HEK293 (cell line): ENCODE data around the gene CEP57L1.

Source experiments
- CTCF ChIA-PET: fragments of 350-600 bp; formaldehyde crosslinking; extraction: SDS; loops from one replicate; lab custom pipeline; 2021; ENCODE audit warnings: antibody characterized with exemption; lab: Yijun Ruan, JAX
- POLR2A ChIA-PET: fragments of 300-600 bp; formaldehyde crosslinking; extraction: SDS; loops from one replicate; lab custom pipeline; 2020; ENCODE audit warnings: antibody characterized with exemption, inconsistent platforms; lab: Yijun Ruan, JAX
- H3K27ac ChIP-seq: fragments of 200-500 bp; sonication (Bioruptor generic); 2 replicates; pipeline ENCODE4 v1.5.1; 2014; ENCODE audit warnings: low read depth, low read length, control low read depth, inconsistent platforms; ENCODE audit errors: extremely low read depth
- H3K36me3 ChIP-seq, 2 experiments: fragments of 200-500 bp in 1 of 2; sonication (Bioruptor generic) in 1 of 2; 1 replicate in 1 of 2; 2 replicates in 1 of 2; pipeline ENCODE4 v1.5.1; 2014 to 2017; ENCODE audit warnings: inconsistent platforms in 2 of 2, low read length in 2 of 2; ENCODE audit not compliant: control insufficient read depth in 2 of 2, insufficient read depth in 1 of 2
- H3K4me1 ChIP-seq: fragments of 200-500 bp; sonication (Bioruptor generic); 2 replicates; pipeline ENCODE4 v1.5.1; 2014; ENCODE audit warnings: mild to moderate bottlenecking, low read length, inconsistent platforms; ENCODE audit not compliant: control insufficient read depth, insufficient read depth
- H3K4me3 ChIP-seq: 2 replicates; pipeline ENCODE4 v1.5.1; 2011; ENCODE audit warnings: low read depth, mild to moderate bottlenecking, control low read depth, low read length, moderate library complexity
- H3K9me3 ChIP-seq: fragments of 200-500 bp; sonication (Bioruptor generic); 2 replicates; pipeline ENCODE4 v1.5.1; 2014; ENCODE audit warnings: low read depth, low read length, inconsistent platforms; ENCODE audit not compliant: control insufficient read depth, insufficient read depth
- AEBP2 ChIP-seq: fragments of 450-650 bp; formaldehyde crosslinking; IDR thresholded peaks from 2 replicates; pipeline ENCODE4 v1.5.1; 2016; ENCODE audit warnings: missing biosample characterization, missing genetic modification characterization, borderline replicate concordance
- KLF9 ChIP-seq: fragments of 450-650 bp; formaldehyde crosslinking; IDR thresholded peaks from 2 replicates; pipeline ENCODE4 v1.5.1; 2016; ENCODE audit warnings: missing biosample characterization, missing genetic modification characterization, low read depth
- MYNN ChIP-seq: fragments of 450-650 bp; formaldehyde crosslinking; IDR thresholded peaks from 2 replicates; pipeline ENCODE4 v1.5.1; 2016; ENCODE audit warnings: missing biosample characterization, missing genetic modification characterization, borderline replicate concordance
- PATZ1 ChIP-seq: fragments of 450-650 bp; formaldehyde crosslinking; IDR thresholded peaks from 2 replicates; pipeline ENCODE4 v1.5.1; 2016; ENCODE audit warnings: missing biosample characterization, missing genetic modification characterization
- SCRT2 ChIP-seq: fragments of 450-650 bp; formaldehyde crosslinking; IDR thresholded peaks from 2 replicates; pipeline ENCODE4 v1.5.1; 2016; ENCODE audit warnings: missing biosample characterization, missing genetic modification characterization
- TRIM28 ChIP-seq: IDR thresholded peaks from 2 replicates; pipeline ENCODE4 v1.6.1; 2011; ENCODE audit warnings: low read length, control low read depth, borderline replicate concordance
- ZBTB7A ChIP-seq: fragments of 450-650 bp; formaldehyde crosslinking; IDR thresholded peaks from 2 replicates; pipeline ENCODE4 v1.5.1; 2016; ENCODE audit warnings: low read depth, missing biosample characterization, missing genetic modification characterization
- ZNF114 ChIP-seq: fragments of 450-650 bp; formaldehyde crosslinking; IDR thresholded peaks from 2 replicates; pipeline ENCODE4 v1.5.0; 2017; ENCODE audit warnings: missing biosample characterization, missing genetic modification characterization
- ZNF121 ChIP-seq: fragments of 450-650 bp; formaldehyde crosslinking; IDR thresholded peaks from 2 replicates; pipeline ENCODE4 v1.5.1; 2016; ENCODE audit warnings: missing biosample characterization, missing genetic modification characterization
- ZNF138 ChIP-seq: fragments of 450-650 bp; formaldehyde crosslinking; IDR thresholded peaks from 2 replicates; pipeline ENCODE4 v1.5.1; 2016; ENCODE audit warnings: missing biosample characterization, missing genetic modification characterization, borderline replicate concordance
- ZNF16 ChIP-seq: fragments of 450-650 bp; formaldehyde crosslinking; IDR thresholded peaks from 2 replicates; pipeline ENCODE4 v1.5.1; 2016; ENCODE audit warnings: low read depth, missing biosample characterization, missing genetic modification characterization
- ZNF174 ChIP-seq: fragments of 450-650 bp; formaldehyde crosslinking; IDR thresholded peaks from 2 replicates; pipeline ENCODE4 v1.5.0; 2017; ENCODE audit warnings: missing biosample characterization, mild to moderate bottlenecking, missing genetic modification characterization
- ZNF18 ChIP-seq: fragments of 450-650 bp; formaldehyde crosslinking; IDR thresholded peaks from 2 replicates; pipeline ENCODE4 v1.5.1; 2016; ENCODE audit warnings: missing biosample characterization, missing genetic modification characterization
- ZNF223 ChIP-seq: fragments of 450-650 bp; formaldehyde crosslinking; IDR thresholded peaks from 2 replicates; pipeline ENCODE4 v1.5.1; 2016; ENCODE audit warnings: missing biosample characterization, missing genetic modification characterization
- ZNF311 ChIP-seq: fragments of 450-650 bp; formaldehyde crosslinking; IDR thresholded peaks from 2 replicates; pipeline ENCODE4 v1.5.1; 2017; ENCODE audit warnings: missing biosample characterization, missing genetic modification characterization, borderline replicate concordance
- ZNF473 ChIP-seq: fragments of 450-650 bp; formaldehyde crosslinking; IDR thresholded peaks from 2 replicates; pipeline ENCODE4 v1.5.1; 2017; ENCODE audit warnings: missing biosample characterization, missing genetic modification characterization
- ZNF510 ChIP-seq: fragments of 450-650 bp; formaldehyde crosslinking; IDR thresholded peaks from 2 replicates; pipeline ENCODE4 v1.5.1; 2018; ENCODE audit warnings: mild to moderate bottlenecking, missing genetic modification characterization, missing biosample characterization; ENCODE audit not compliant: insufficient replicate concordance
- ZNF558 ChIP-seq: fragments of 450-650 bp; formaldehyde crosslinking; IDR thresholded peaks from 2 replicates; pipeline ENCODE4 v1.5.1; 2016; ENCODE audit warnings: missing biosample characterization, missing genetic modification characterization
- ZNF561 ChIP-seq: fragments of 450-650 bp; IDR thresholded peaks from 2 replicates; pipeline ENCODE4 v1.5.1; 2018; ENCODE audit warnings: missing biosample characterization, missing genetic modification characterization, borderline replicate concordance
- ZNF610 ChIP-seq: fragments of 450-650 bp; formaldehyde crosslinking; IDR thresholded peaks from 2 replicates; pipeline ENCODE4 v1.5.1; 2016; ENCODE audit warnings: missing biosample characterization, missing genetic modification characterization, borderline replicate concordance
- ZNF626 ChIP-seq: fragments of 450-650 bp; sonication (Bioruptor Pico); formaldehyde crosslinking; IDR thresholded peaks from 2 replicates; pipeline ENCODE4 v1.5.1; 2018; ENCODE audit warnings: missing biosample characterization, missing genetic modification characterization, inconsistent platforms
- ZNF629 ChIP-seq: fragments of 450-650 bp; formaldehyde crosslinking; IDR thresholded peaks from 2 replicates; pipeline ENCODE4 v1.5.1; 2017; ENCODE audit warnings: missing biosample characterization, missing genetic modification characterization
- ZXDB ChIP-seq: fragments of 450-650 bp; formaldehyde crosslinking; IDR thresholded peaks from 2 replicates; pipeline ENCODE4 v1.5.1; 2016; ENCODE audit warnings: missing biosample characterization, missing genetic modification characterization
- TF ChIP-seq, protein P1 (sequence below): fragments of 450-650 bp; formaldehyde crosslinking; IDR thresholded peaks from 2 replicates; pipeline ENCODE4 v1.5.1; 2016; ENCODE audit warnings: missing biosample characterization, missing genetic modification characterization
- TF ChIP-seq, protein P2 (sequence below): fragments of 450-650 bp; formaldehyde crosslinking; IDR thresholded peaks from 2 replicates; pipeline ENCODE4 v1.5.1; 2016; ENCODE audit warnings: missing biosample characterization, missing genetic modification characterization
- TF ChIP-seq, protein P3 (sequence below): fragments of 450-650 bp; formaldehyde crosslinking; IDR thresholded peaks from 2 replicates; pipeline ENCODE4 v1.5.1; 2016; ENCODE audit warnings: missing biosample characterization, missing genetic modification characterization

The CEP57L1 gene

DNA sequence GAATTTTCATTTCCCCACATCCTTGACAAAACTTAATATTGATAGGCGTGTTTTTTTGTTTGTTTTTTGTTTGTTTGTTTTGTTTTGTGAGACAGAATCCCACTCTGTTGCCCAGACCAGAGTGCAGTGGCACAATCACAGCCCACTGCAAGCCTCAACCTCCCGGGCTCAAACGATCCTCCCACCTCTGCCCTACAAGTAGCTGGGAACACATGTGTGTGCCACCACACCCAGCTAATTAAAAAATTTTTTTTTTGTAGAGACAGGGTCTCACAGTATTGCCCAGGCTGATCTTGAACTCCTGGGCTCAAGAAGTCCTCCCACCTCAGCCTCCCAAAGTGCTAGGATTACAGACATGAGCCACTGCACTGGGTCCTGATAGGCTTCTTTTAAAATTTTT lies 9.2 kb downstream of the CEP57L1 start:
- no peak overlapping the region for H3K4me3 ChIP-seq
- no peak for TF ChIP-seq ZNF18
- TF ChIP-seq ZNF561 (tag by site-specific recombination): no peak
- no peak for TF ChIP-seq ZNF558 (tag by site-specific recombination)
- peak; percentile 53; the same call in 1 of the 2 replicates for TF ChIP-seq ZNF121 (tag by site-specific recombination)
- TF ChIP-seq, protein P1, sequence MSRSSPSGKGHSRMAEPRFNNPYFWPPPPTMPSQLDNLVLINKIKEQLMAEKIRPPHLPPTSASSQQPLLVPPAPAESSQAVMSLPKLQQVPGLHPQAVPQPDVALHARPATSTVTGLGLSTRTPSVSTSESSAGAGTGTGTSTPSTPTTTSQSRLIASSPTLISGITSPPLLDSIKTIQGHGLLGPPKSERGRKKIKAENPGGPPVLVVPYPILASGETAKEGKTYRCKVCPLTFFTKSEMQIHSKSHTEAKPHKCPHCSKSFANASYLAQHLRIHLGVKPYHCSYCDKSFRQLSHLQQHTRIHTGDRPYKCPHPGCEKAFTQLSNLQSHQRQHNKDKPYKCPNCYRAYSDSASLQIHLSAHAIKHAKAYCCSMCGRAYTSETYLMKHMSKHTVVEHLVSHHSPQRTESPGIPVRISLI (tag by site-specific recombination): no peak
- no peak for TF ChIP-seq AEBP2 (tag by site-specific recombination)
- TF ChIP-seq ZNF16 (tag by site-specific recombination): no peak
- TF ChIP-seq, all 188 proteins: peak for 1
- no peaks in the 10 kb centered on the region for H3K9me3 ChIP-seq
- CTCF ChIA-PET: interaction anchor here (0.6 to 0.9 kb wide), 3 partner anchors 31 to 758 kb away, joined by 3 to 4 read pairs (median 3); no protein-coding TSS in a partner anchor
- no peaks in the 10 kb centered on the region for H3K4me1 ChIP-seq
- peaks cover 4 to 17% of the 10 kb centered on the region in 2 experiments; a peak in 2 of 3 replicates for H3K36me3 ChIP-seq
- H3K27ac ChIP-seq: no peak overlapping the region
- POLR2A ChIA-PET: no interaction called here

GRCh38 chr6:109105681-109106080 lies 10.4 kb downstream of the CEP57L1 start:
- Histone ChIP-seq H3K27ac (no peak overlapping the region), H3K4me1 (no peaks in the 10 kb centered on the region), H3K4me3 (no peak overlapping the region), H3K36me3 (peaks cover 0 to 13% of the 10 kb centered on the region in 2 experiments; a peak in 2 of 3 replicates), H3K9me3 (no peaks in the 10 kb centered on the region)
- CTCF ChIA-PET: interaction anchor here (0.6 to 1.0 kb wide), 3 partner anchors 9 to 271 kb away, joined by 3 to 4 read pairs (median 4); no protein-coding TSS in a partner anchor
- POLR2A ChIA-PET: interaction anchor here (1.2 kb wide), 1 partner anchor 11 kb away, joined by 6 read pairs; the partner anchor contains the start of gene SESN1
- TF ChIP-seq ZNF174 (tag by site-specific recombination) (no peak), ZBTB7A (tag by site-specific recombination) (no peak), ZNF473 (tag by site-specific recombination) (no peak), TRIM28 (0 out of 2 replicates have a peak, but pooled peaks have one; percentile 40), ZXDB (no peak), ZNF626 (tag by site-specific recombination) (no peak), ZNF114 (no peak), ZNF629 (tag by site-specific recombination) (no peak), PATZ1 (tag by site-specific recombination) (no peak), SCRT2 (peak; percentile 85), ZNF311 (tag by site-specific recombination) (no peak), ZNF223 (no peak), ZNF138 (tag by site-specific recombination) (no peak), ZNF610 (tag by site-specific recombination) (peak; percentile 98), KLF9 (no peak), MYNN (tag by site-specific recombination) (no peak), ZNF510 (tag by site-specific recombination) (no peak)
- TF ChIP-seq, protein P2, sequence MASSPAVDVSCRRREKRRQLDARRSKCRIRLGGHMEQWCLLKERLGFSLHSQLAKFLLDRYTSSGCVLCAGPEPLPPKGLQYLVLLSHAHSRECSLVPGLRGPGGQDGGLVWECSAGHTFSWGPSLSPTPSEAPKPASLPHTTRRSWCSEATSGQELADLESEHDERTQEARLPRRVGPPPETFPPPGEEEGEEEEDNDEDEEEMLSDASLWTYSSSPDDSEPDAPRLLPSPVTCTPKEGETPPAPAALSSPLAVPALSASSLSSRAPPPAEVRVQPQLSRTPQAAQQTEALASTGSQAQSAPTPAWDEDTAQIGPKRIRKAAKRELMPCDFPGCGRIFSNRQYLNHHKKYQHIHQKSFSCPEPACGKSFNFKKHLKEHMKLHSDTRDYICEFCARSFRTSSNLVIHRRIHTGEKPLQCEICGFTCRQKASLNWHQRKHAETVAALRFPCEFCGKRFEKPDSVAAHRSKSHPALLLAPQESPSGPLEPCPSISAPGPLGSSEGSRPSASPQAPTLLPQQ (tag by site-specific recombination): no peak
- TF ChIP-seq, protein P3, sequence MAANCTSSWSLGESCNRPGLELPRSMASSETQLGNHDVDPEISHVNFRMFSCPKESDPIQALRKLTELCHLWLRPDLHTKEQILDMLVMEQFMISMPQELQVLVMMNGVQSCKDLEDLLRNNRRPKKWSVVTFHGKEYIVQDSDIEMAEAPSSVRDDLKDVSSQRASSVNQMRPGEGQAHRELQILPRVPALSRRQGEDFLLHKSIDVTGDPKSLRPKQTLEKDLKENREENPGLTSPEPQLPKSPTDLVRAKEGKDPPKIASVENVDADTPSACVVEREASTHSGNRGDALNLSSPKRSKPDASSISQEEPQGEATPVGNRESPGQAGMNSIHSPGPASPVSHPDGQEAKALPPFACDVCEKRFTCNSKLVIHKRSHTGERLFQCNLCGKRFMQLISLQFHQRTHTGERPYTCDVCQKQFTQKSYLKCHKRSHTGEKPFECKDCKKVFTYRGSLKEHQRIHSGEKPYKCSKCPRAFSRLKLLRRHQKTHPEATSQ (tag by site-specific recombination): no peak
